B cell (primary cell): ENCODE results near the gene HOMER1. TPM values are rescaled to one million over a fixed set of nuclear protein-coding genes. Genes with fewer than 3 reads are reported as not detected.

Source experiments
- ATAC-seq: fragments of 200-7000 bp; cut with Tn5 transposase; one replicate; pipeline ENCODE4 v1.10.0; 2021; ENCODE audit warnings: low read depth, mild to moderate bottlenecking, moderate number of reproducible peaks, moderate library complexity
- CTCF ChIA-PET: fragments of 350-600 bp; sonication (Branson Sonifier 250); formaldehyde crosslinking; loops from one replicate; lab custom pipeline; 2021; ENCODE audit warnings: antibody characterized with exemption, inconsistent platforms; lab: Charles Lee
- POLR2A ChIA-PET: fragments of 350-600 bp; sonication (Branson Sonifier 250); formaldehyde crosslinking; loops from one replicate; lab custom pipeline; 2021; ENCODE audit warnings: antibody characterized with exemption; lab: Charles Lee
- DNase-seq: peaks from one replicate; pipeline ENCODE4 v3.0.0; 2013
- H2AFZ ChIP-seq: 2 replicates; pipeline ENCODE4 v1.6.1; 2012; ENCODE audit warnings: mild to moderate bottlenecking, low read depth, low read length; ENCODE audit not compliant: insufficient read depth, poor library complexity, severe bottlenecking
- H3K27ac ChIP-seq, 2 donors: 1 replicate in 1 of 2; 2 replicates in 1 of 2; pipeline ENCODE4 v1.5.1; 2012 to 2013; ENCODE audit warnings: low read length in 2 of 2, mild to moderate bottlenecking in 2 of 2, moderate library complexity in 1 of 2
- H3K27me3 ChIP-seq, 4 experiments: fragments of 200-600 bp in 1 of 4; sonication (generic) in 1 of 4; replicated peaks in 1 of 4; 1 replicate in 2 of 4; 2 replicates in 2 of 4; pipeline versions ENCODE4 v1.6.1 to v1.7.0; 2013 to 2016; ENCODE audit warnings: low read length in 3 of 4, mild to moderate bottlenecking in 2 of 4, mixed read lengths in 1 of 4, moderate library complexity in 1 of 4; ENCODE audit not compliant: insufficient read depth in 4 of 4, control insufficient read depth in 3 of 4; ENCODE audit errors: control extremely low read depth in 1 of 4
- H3K36me3 ChIP-seq, 2 experiments: replicated peaks in 1 of 2; 1 replicate in 1 of 2; 2 replicates in 1 of 2; pipeline versions ENCODE4 v1.6.1 to v1.7.1; 2013; ENCODE audit warnings: low read length in 1 of 2; ENCODE audit not compliant: insufficient read depth in 2 of 2, control insufficient read depth in 1 of 2; ENCODE audit errors: control extremely low read depth in 1 of 2, extremely low read depth in 1 of 2
- H3K4me1 ChIP-seq, 2 donors: fragments of 200-600 bp in 1 of 2; sonication (generic) in 1 of 2; 1 replicate in 1 of 2; 2 replicates in 1 of 2; pipeline versions ENCODE4 v1.5.1 to v1.6.1; 2013 to 2017; ENCODE audit warnings: low read length in 2 of 2; ENCODE audit not compliant: control insufficient read depth in 2 of 2, insufficient read depth in 2 of 2
- H3K4me2 ChIP-seq: replicated peaks from 2 replicates; pipeline ENCODE3; 2012; ENCODE audit warnings: mild to moderate bottlenecking, low read depth, low read length; ENCODE audit not compliant: poor library complexity, severe bottlenecking
- H3K4me3 ChIP-seq, 5 experiments: fragments of 200-600 bp in 1 of 5; sonication (generic) in 1 of 5; 1 replicate in 3 of 5; 2 replicates in 2 of 5; pipeline versions ENCODE4 v1.5.1 to v1.7.0; 2011 to 2016; ENCODE audit warnings: low read length in 4 of 5, mild to moderate bottlenecking in 4 of 5, low read depth in 2 of 5, control low read depth in 1 of 5, moderate library complexity in 1 of 5; ENCODE audit not compliant: insufficient read depth in 1 of 5; ENCODE audit errors: control extremely low read depth in 1 of 5, extremely low read depth in 1 of 5
- H3K79me2 ChIP-seq: fragments of 200-600 bp; sonication (generic); one replicate; pipeline ENCODE4 v1.6.0; 2016; ENCODE audit warnings: low read length; ENCODE audit not compliant: control insufficient read depth, insufficient read depth
- H3K9ac ChIP-seq: fragments of 200-600 bp; sonication (generic); 2 replicates; pipeline ENCODE4 v1.6.1; 2017; ENCODE audit warnings: mild to moderate bottlenecking, low read length, moderate library complexity
- H3K9me3 ChIP-seq, 3 donors: one replicate each; pipeline versions ENCODE4 v1.6.1 to v1.7.1; 2013; ENCODE audit warnings: low read length in 2 of 3; ENCODE audit not compliant: control insufficient read depth in 2 of 3, insufficient read depth in 1 of 3; ENCODE audit errors: control extremely low read depth in 1 of 3
- H4K20me1 ChIP-seq: 2 replicates; pipeline ENCODE4 v1.6.0; 2012; ENCODE audit warnings: mild to moderate bottlenecking, low read length; ENCODE audit not compliant: insufficient read depth, control insufficient read depth, poor library complexity, severe bottlenecking
- H3K27ac Mint-ChIP-seq: one replicate; pipeline ENCODE4 v1.8.0; 2021; ENCODE audit warnings: mixed read lengths
- H3K27me3 Mint-ChIP-seq: one replicate; pipeline ENCODE4 v1.8.0; 2021; ENCODE audit warnings: mixed read lengths
- H3K4me1 Mint-ChIP-seq: one replicate; pipeline ENCODE4 v1.8.0; 2021; ENCODE audit warnings: mixed read lengths
- H3K4me3 Mint-ChIP-seq: one replicate; pipeline ENCODE4 v1.8.0; 2021; ENCODE audit warnings: mixed read lengths
- H3K9me3 Mint-ChIP-seq: one replicate; pipeline ENCODE4 v1.8.0; 2022; ENCODE audit warnings: mixed read lengths; ENCODE audit not compliant: insufficient read depth
- CTCF ChIP-seq: fragments of 200-600 bp; IDR thresholded peaks from one replicate; pipeline ENCODE4 v1.8.0; 2022; ENCODE audit warnings: antibody characterized with exemption, mild to moderate bottlenecking
- EZH2 ChIP-seq: IDR thresholded peaks from 2 replicates; pipeline ENCODE4 v1.6.1; 2012; ENCODE audit warnings: borderline replicate concordance, low read depth, mild to moderate bottlenecking, moderate library complexity, low read length; ENCODE audit not compliant: insufficient read depth, poor library complexity, severe bottlenecking
- WGBS: methylation state at CpG from one replicate; pipeline ENCODE4 v1.1.5; 2013; ENCODE audit warnings: missing lambda C conversion rate; ENCODE audit not compliant: insufficient coverage; 5-methylcytosine and 5-hydroxymethylcytosine counted together
- intact Hi-C: fragments of 100-400 bp; cut with micrococcal nuclease; formaldehyde crosslinking; loops from one replicate; pipeline ENCODE4 v1.10.0; 2022
- polyA plus RNA-seq: library from polyadenylated mRNA; depleted of rRNA; stranded (reverse); fragments of >200 nt; gene quantifications from 2 replicates; pipeline ENCODE4 v1.2.3, GENCODE V29; 2012
- total RNA-seq, 2 donors: library from RNA; stranded (reverse); fragments of 120-200 nt in 1 of 2; gene quantifications; 1 replicate in 1 of 2; 2 replicates in 1 of 2; pipeline versions ENCODE4 v1.2.3 to v1.2.4, GENCODE V29; 2013 to 2022

HOMER1 gene
- total and polyA plus RNA-seq, 2 donors (not counting 1 experiment from before 2014, with no cell fraction given), result 0.63 to 5.4 TPM

- Histone ChIP-seq H3K4me2 (no peak overlapping the region), H3K9me3 (peaks cover 0 to 1% (median 0%) of the 10 kb centered on the region in 3 donors), H3K27ac (no peak overlapping the region), H3K27me3 (no peaks in the 10 kb centered on the region), H3K79me2 (no peaks in the 10 kb centered on the region), H3K36me3 (no peaks in the 10 kb centered on the region), H2AFZ (no peak overlapping the region), H3K4me3 (no peak overlapping the region), H3K4me1 (no peaks in the 10 kb centered on the region), H4K20me1 (no peaks in the 10 kb centered on the region), H3K9ac (no peak overlapping the region)
- ChIA-PET CTCF (no interaction called here), POLR2A (no interaction called here)
- H3K27me3 Mint-ChIP-seq, result peaks cover 19% of the 10 kb centered on the region
- no peak overlapping the region for H3K27ac Mint-ChIP-seq
- peaks cover 2% of the 10 kb centered on the region for H3K9me3 Mint-ChIP-seq
- H3K4me1 Mint-ChIP-seq, result no peaks in the 10 kb centered on the region
- intact Hi-C loops, result no loop called here
- no peak for TF ChIP-seq CTCF
- TF ChIP-seq EZH2, result no peak
- H3K4me3 Mint-ChIP-seq, result no peak overlapping the region
- no peak for ATAC-seq
- DNase-seq, result no peak
Measured at GRCh38 chr5:79488775-79489174, 25.2 kb downstream of the HOMER1 start.

GRCh38 chr5:79488058-79488457, 25.9 kb downstream of the HOMER1 start:
- no peaks in the 10 kb centered on the region for H3K4me1 ChIP-seq
- H3K4me1 Mint-ChIP-seq, result no peaks in the 10 kb centered on the region
- intact Hi-C loops, result no loop called here
- H3K27me3 ChIP-seq, result no peaks in the 10 kb centered on the region
- DNase-seq (no peak), ATAC-seq (no peak)
- H3K9me3 ChIP-seq, result peaks cover 0 to 1% (median 0%) of the 10 kb centered on the region in 3 donors
- no CpG with 5 or more reads among the region's 3 CpGs for WGBS
- TF ChIP-seq CTCF (no peak), EZH2 (no peak)
- POLR2A ChIA-PET, result no interaction called here
- H3K36me3 ChIP-seq, result no peaks in the 10 kb centered on the region
- H3K4me3 Mint-ChIP-seq, result no peak overlapping the region
- H3K4me2 ChIP-seq, result no peak overlapping the region
- no peak overlapping the region for H3K27ac Mint-ChIP-seq
- H3K79me2 ChIP-seq, result no peaks in the 10 kb centered on the region
- CTCF ChIA-PET, result no interaction called here
- H2AFZ ChIP-seq, result no peak overlapping the region
- H3K9me3 Mint-ChIP-seq, result peaks cover 2% of the 10 kb centered on the region
- H3K27ac ChIP-seq, result no peak overlapping the region
- H4K20me1 ChIP-seq, result no peaks in the 10 kb centered on the region
- peaks cover 12% of the 10 kb centered on the region for H3K27me3 Mint-ChIP-seq
- H3K9ac ChIP-seq, result no peak overlapping the region
- no peak overlapping the region for H3K4me3 ChIP-seq
